ENCODE data around the gene SSBP3.

- TF ChIP-seq, protein P1, sequence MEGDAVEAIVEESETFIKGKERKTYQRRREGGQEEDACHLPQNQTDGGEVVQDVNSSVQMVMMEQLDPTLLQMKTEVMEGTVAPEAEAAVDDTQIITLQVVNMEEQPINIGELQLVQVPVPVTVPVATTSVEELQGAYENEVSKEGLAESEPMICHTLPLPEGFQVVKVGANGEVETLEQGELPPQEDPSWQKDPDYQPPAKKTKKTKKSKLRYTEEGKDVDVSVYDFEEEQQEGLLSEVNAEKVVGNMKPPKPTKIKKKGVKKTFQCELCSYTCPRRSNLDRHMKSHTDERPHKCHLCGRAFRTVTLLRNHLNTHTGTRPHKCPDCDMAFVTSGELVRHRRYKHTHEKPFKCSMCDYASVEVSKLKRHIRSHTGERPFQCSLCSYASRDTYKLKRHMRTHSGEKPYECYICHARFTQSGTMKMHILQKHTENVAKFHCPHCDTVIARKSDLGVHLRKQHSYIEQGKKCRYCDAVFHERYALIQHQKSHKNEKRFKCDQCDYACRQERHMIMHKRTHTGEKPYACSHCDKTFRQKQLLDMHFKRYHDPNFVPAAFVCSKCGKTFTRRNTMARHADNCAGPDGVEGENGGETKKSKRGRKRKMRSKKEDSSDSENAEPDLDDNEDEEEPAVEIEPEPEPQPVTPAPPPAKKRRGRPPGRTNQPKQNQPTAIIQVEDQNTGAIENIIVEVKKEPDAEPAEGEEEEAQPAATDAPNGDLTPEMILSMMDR (IDR thresholded peaks at IDR 0.05) = no peak
- TF ChIP-seq POLR2AphosphoS5 (IDR thresholded peaks at IDR 0.05; ENCODE audit: insufficient read depth in 1 of 2, low read depth in 1 of 2) = no peak
- no peak for TF ChIP-seq POLR2A (IDR thresholded peaks at IDR 0.05)
Observed at GRCh38 chr1:54212872-54213271, 193.3 kb downstream of the SSBP3 start.
